Gastroesophageal sphincter (tissue), 4 donors: ENCODE measurements around the gene UBE2G2. TPM values are rescaled to one million over a fixed set of nuclear protein-coding genes. Genes with fewer than 3 reads are reported as not detected.

Experiments used
- ATAC-seq: fragments of 150-250 bp; one replicate; pipeline ENCODE4 v1.9.1; 2016; ENCODE audit warnings: mild to moderate bottlenecking, moderate library complexity
- H3K27ac ChIP-seq, 4 donors: fragments of 200-600 bp; sonication (generic) in 3 of 4; 1 replicate in 3 of 4; 2 replicates in 1 of 4; pipeline ENCODE4 v1.5.1; 2016 to 2019
- H3K27me3 ChIP-seq: fragments of 200-600 bp; sonication (generic); one replicate; pipeline ENCODE4 v1.5.1; 2019
- H3K36me3 ChIP-seq, 2 donors: fragments of 200-600 bp; sonication (generic); one replicate each; pipeline ENCODE4 v1.5.1; 2019; ENCODE audit warnings: control low read depth in 1 of 2
- H3K4me1 ChIP-seq, 3 donors: fragments of 200-600 bp; sonication (generic); 1 replicate in 2 of 3; 2 replicates in 1 of 3; pipeline ENCODE4 v1.5.1; 2016 to 2019; ENCODE audit warnings: control low read depth in 2 of 3
- H3K4me3 ChIP-seq, 2 donors: fragments of 200-600 bp; sonication (generic); one replicate each; pipeline ENCODE4 v1.5.1; 2019; ENCODE audit warnings: mild to moderate bottlenecking in 1 of 2, moderate library complexity in 1 of 2
- H3K9me3 ChIP-seq, 3 donors: fragments of 200-600 bp; sonication (generic); one replicate each; pipeline ENCODE4 v1.5.1; 2017 to 2019; ENCODE audit warnings: control low read depth in 2 of 3
- EP300 ChIP-seq: sonication (generic); formaldehyde crosslinking; IDR thresholded peaks from one replicate; pipeline ENCODE4 v1.6.1; 2017; ENCODE audit warnings: antibody characterized with exemption, mild to moderate bottlenecking
- POLR2A ChIP-seq, 2 donors: fragments of 450-650 bp; IDR thresholded peaks; one replicate each; pipeline ENCODE4 v1.6.1; 2017; ENCODE audit warnings: antibody characterized with exemption in 2 of 2, mild to moderate bottlenecking in 2 of 2, moderate library complexity in 1 of 2
- POLR2AphosphoS5 ChIP-seq: sonication (generic); formaldehyde crosslinking; IDR thresholded peaks from one replicate; pipeline ENCODE4 v1.6.1; 2017; ENCODE audit warnings: antibody characterized with exemption
- WGBS, 2 donors: methylation state at CpG; one replicate each; pipeline ENCODE4 v1.1.5; 2018; ENCODE audit warnings: low coverage in 1 of 2; 5-methylcytosine and 5-hydroxymethylcytosine counted together
- total RNA-seq, 4 donors: library from RNA; depleted of rRNA; stranded (reverse); fragments of >200 nt; gene quantifications; one replicate each; pipeline ENCODE4 v1.1.0, GENCODE V29; 2016
- TF ChIP-seq, protein P1 (sequence below), 4 experiments: fragments of 200-600 bp in 2 of 4; fragments of 450-650 bp in 2 of 4; sonication (generic) in 1 of 4; IDR thresholded peaks; one replicate each; pipeline ENCODE4 v1.5.1; 2017 to 2019; ENCODE audit warnings: antibody characterized with exemption in 4 of 4, mild to moderate bottlenecking in 2 of 4, moderate library complexity in 2 of 4

UBE2G2 gene
- total RNA-seq, 4 donors from 2014 or later, result 48.3 to 93.4 (median 83.9) TPM

DNA sequence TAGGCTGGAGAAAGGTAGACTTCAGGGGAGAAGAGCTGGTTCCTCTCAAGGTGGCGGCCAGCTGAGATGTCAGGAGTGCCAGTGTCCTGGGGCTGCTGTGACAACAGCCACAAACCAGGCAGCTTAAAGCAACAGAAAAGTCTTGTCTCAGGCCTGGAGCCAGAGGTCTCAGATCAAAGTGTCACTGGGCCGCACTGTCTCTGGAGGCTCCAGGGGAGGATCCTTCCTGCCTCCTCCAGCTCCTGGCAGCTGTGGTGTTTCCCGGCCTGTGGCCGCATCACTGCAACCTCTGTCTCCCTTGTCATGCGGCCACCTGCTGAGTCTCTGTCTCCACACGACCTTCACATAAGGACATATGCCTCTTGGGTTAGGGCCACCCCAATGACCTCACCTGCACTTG lies 65.8 kb downstream of the UBE2G2 start:
- Histone ChIP-seq H3K4me3 (no peak overlapping the region), H3K9me3 (peaks cover 0 to 56% (median 0%) of the 10 kb centered on the region in 3 donors), H3K4me1 (no peaks in the 10 kb centered on the region), H3K36me3 (no peaks in the 10 kb centered on the region), H3K27me3 (peaks cover 38% of the 10 kb centered on the region), H3K27ac (no peak overlapping the region)
- no peak for ATAC-seq
- 100% methylated on average over 1 of the region's 6 CpGs; no CpG with 5 or more reads in 1 of the 2 donors for WGBS, 2 donors
- TF ChIP-seq POLR2AphosphoS5, result no peak
- TF ChIP-seq EP300, result no peak
- TF ChIP-seq, protein P1, sequence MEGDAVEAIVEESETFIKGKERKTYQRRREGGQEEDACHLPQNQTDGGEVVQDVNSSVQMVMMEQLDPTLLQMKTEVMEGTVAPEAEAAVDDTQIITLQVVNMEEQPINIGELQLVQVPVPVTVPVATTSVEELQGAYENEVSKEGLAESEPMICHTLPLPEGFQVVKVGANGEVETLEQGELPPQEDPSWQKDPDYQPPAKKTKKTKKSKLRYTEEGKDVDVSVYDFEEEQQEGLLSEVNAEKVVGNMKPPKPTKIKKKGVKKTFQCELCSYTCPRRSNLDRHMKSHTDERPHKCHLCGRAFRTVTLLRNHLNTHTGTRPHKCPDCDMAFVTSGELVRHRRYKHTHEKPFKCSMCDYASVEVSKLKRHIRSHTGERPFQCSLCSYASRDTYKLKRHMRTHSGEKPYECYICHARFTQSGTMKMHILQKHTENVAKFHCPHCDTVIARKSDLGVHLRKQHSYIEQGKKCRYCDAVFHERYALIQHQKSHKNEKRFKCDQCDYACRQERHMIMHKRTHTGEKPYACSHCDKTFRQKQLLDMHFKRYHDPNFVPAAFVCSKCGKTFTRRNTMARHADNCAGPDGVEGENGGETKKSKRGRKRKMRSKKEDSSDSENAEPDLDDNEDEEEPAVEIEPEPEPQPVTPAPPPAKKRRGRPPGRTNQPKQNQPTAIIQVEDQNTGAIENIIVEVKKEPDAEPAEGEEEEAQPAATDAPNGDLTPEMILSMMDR (IDR thresholded peaks at IDR 0.05), result no peak
- TF ChIP-seq POLR2A (IDR thresholded peaks at IDR 0.05), result no peak

DNA sequence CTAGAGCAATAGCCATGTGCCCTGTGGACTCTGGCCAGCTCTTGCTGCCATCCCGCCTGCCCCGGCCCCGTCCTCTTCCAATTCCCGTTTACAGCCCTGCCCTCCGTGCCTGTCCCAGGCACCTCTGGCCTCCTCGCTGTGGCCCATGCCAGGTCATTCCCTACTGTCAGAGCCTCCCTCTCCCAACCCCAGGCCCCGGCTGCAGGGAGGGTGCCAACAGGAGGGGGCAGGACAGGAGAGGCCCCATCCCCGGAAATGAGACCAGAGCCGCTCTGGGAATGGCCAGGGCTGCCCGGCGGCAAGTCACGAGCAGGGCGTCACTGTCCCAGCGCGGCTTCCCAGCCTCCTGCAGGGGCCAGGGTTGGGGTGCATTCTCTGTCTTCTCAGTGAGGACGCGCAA lies 66.8 kb downstream of the UBE2G2 start:
- Histone ChIP-seq H3K4me3 (no peak overlapping the region), H3K27me3 (peaks cover 48% of the 10 kb centered on the region), H3K36me3 (no peaks in the 10 kb centered on the region), H3K27ac (no peak overlapping the region), H3K9me3 (peaks cover 0 to 49% (median 0%) of the 10 kb centered on the region in 3 donors), H3K4me1 (no peaks in the 10 kb centered on the region)
- ATAC-seq, result no peak
- TF ChIP-seq EP300, result no peak
- TF ChIP-seq, protein P1 (IDR thresholded peaks at IDR 0.05), result no peak
- no peak for TF ChIP-seq POLR2A (IDR thresholded peaks at IDR 0.05)
- TF ChIP-seq POLR2AphosphoS5, result no peak
- WGBS, 2 donors, result no CpG with 5 or more reads among the region's 17 CpGs

DNA sequence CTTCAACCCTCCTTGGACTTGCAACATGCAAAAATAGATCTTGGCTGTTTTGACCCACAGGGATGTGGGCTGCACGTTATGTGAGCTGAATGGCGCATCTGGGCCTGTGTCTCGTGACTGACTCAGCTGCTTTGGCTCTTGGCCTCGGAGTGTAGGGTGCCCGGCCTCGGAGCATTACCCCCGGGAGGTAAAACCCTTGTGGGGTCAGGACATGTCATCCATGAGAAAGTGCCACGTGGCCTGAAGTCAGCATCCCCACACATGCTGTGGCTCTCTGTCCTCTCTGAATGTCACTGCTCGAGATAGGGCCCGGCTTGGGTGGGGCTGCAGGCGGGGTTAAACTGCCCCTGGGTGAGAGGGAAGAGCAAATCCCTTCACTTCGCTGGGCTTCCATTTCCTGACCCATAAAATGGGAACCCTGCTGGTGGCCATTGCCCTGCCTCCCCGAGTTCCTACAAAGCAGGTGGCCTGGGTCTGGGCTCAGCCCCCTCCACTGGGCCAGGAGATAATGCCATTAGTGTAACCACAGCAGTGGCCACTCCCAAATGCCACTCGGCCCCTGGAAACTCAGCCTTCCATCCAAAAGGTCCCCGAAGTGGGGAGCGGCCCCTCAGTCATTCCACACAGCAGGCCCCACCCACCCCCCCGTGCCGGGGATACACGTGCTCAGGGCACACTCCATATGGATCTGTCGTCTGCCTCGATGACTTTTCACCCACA lies 67.4 kb downstream of the UBE2G2 start:
- H3K9me3 ChIP-seq, result peaks cover 0 to 42% (median 0%) of the 10 kb centered on the region in 3 donors
- WGBS, 2 donors, result 20 to 93% methylated on average over 1 to 5 of the region's 21 CpGs
- H3K36me3 ChIP-seq, result no peaks in the 10 kb centered on the region
- H3K4me1 ChIP-seq, result no peaks in the 10 kb centered on the region
- no peak overlapping the region for H3K27ac ChIP-seq
- H3K4me3 ChIP-seq, result no peak overlapping the region
- no peak for ATAC-seq
- TF ChIP-seq POLR2A (IDR thresholded peaks at IDR 0.05) (no peak), POLR2AphosphoS5 (no peak), EP300 (no peak)
- TF ChIP-seq, protein P1 (IDR thresholded peaks at IDR 0.05), result no peak
- peaks cover 54% of the 10 kb centered on the region for H3K27me3 ChIP-seq

GRCh38 chr21:44732956-44733355 lies 68.7 kb downstream of the UBE2G2 start:
- Histone ChIP-seq H3K4me1 (no peaks in the 10 kb centered on the region), H3K4me3 (no peak overlapping the region), H3K9me3 (peaks cover 0 to 30% (median 0%) of the 10 kb centered on the region in 3 donors), H3K36me3 (no peaks in the 10 kb centered on the region), H3K27ac (no peak overlapping the region), H3K27me3 (peaks cover 58% of the 10 kb centered on the region)
- TF ChIP-seq POLR2AphosphoS5 (no peak), POLR2A (IDR thresholded peaks at IDR 0.05) (no peak), EP300 (no peak)
- TF ChIP-seq, protein P1 (IDR thresholded peaks at IDR 0.05), result no peak
- ATAC-seq, result no peak
- 82 to 94% methylated on average over 3 to 7 of the region's 11 CpGs for WGBS, 2 donors

- peaks cover 65% of the 10 kb centered on the region for H3K27me3 ChIP-seq
- ATAC-seq, result no peak
- TF ChIP-seq POLR2A (IDR thresholded peaks at IDR 0.05), result no peak
- TF ChIP-seq EP300, result no peak
- TF ChIP-seq, protein P1 (IDR thresholded peaks at IDR 0.05), result no peak
- TF ChIP-seq POLR2AphosphoS5, result no peak
- H3K27ac ChIP-seq, result no peak overlapping the region
- no peak overlapping the region for H3K4me3 ChIP-seq
- H3K36me3 ChIP-seq, result no peaks in the 10 kb centered on the region
- H3K4me1 ChIP-seq, result no peaks in the 10 kb centered on the region
- WGBS, 2 donors, result 88 to 91% methylated on average over 5 to 10 of the region's 10 CpGs
- H3K9me3 ChIP-seq, result peaks cover 0 to 23% (median 0%) of the 10 kb centered on the region in 3 donors
Observed at GRCh38 chr21:44732263-44732662, 69.4 kb downstream of the UBE2G2 start.
